Limb (tissue), 2 donors: Measurements from ENCODE around the gene RNPS1.

ENCODE experiments used
- DNase-seq, 2 donors: peaks; one replicate each; pipeline ENCODE4 v3.0.0-alpha.2; 2016; ENCODE audit errors: extremely low spot score in 2 of 2

RNPS1 gene

DNA sequence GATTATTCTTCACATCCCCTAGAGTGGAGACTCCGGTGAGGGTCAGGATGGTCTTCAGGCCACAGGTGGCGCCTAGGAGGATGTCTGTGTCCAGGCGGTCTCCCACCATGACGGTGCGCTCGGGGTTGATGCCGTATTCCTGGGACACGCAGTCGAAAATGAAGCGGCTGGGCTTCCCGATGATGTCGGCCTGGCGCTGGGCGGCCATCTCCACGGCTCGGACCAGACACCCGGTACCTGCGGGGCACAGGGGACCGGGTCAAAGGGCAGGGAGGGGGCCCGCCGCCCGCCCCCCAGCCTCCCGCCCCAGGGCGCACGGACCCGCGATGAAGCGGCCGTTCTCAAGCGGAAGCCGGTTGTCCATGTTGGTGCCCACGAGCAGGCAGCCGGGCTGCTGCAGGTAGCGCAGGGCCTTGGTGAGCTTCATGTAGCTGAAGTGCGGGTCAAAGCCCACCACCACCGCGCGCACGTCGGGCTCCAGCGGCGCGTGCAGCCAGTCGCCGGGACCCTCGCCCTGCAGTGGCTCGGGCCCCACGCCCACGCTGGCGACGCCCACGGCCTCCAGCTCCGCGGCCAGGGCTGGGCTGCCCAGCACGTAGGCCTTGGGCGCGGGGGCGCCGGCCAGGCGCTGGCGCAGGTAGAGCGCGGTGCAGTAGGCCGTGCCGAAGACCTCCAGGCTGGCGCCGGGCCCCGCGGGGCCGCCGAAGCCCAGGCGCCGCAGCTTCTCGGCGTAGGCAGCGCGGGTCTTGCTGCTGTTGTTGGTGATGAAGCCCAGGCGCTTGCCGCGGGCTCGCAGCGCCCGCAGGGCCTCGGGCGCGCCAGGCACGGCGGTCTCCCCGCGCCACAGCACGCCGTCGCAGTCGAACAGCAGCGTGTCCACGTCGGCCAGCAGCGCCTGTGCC is 53.9 kb downstream of the RNPS1 start:
- no peak for DNase-seq

DNA sequence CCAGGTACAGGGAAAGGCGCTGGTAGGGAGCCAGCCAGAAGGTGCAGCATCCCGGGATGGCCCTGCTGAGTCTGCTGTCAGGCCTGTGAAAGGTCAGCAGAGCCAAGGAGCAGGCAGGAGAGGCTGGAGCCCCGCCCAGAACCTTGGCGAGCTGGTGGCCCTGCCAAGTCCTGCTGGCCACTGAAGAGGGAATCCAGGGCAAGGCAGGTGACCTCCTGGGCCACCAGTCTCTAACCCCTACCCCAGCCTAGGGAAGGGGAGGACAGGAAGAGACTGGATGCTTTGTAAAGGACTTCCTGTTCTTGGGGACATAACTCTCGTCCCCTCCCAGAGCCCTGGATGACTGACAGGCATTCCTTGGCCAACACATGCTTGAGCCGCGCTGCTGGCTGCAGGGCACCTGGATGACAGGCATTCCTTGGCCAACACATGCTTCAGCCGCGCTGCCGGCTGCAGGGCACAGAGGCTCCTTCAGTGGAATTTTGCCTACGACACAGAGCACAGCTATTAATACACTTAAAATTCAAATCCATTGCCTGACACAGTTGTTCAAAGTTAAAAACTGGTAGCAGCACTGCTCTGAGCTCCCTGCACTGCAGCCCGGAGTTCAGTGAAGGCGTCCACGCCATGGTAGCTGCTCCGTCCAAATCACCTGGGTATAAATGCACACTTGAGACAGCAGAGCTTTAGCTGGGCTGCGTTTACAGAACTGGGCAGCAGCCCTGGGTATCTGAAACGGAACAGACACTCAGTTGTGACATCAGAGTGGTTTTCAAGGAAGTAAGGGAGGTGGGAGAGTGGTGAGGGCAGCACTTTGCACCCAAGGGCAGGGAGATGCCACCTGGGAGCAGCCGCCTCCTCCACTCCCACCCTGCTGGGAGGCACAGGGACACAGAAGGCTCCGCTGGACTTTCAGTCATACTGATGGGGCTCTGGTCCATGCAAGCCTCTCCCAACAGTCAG is 55.3 kb downstream of the RNPS1 start:
- no peak for DNase-seq

DNA sequence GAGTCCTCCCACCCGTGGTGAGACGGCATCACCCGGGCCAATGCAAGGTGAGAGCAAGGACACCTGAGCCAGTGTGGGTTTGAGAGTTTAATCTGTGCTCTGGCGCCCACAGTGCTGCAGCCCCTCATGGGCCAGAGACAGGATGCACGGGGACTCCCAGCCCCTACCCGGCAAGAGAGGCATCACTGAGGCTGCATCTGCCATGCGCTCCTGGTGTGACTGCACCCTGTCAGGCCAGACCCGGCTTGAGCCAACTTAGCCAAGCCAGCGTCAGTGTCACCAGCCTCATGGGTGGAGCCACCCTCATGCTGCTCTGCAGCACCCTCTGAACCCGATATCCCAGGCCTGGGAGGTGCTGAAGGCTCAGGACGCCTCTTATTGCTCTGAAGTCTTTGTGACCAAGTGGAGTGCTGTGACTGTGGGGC is 56.0 kb downstream of the RNPS1 start:
- DNase-seq: no peak

DNA sequence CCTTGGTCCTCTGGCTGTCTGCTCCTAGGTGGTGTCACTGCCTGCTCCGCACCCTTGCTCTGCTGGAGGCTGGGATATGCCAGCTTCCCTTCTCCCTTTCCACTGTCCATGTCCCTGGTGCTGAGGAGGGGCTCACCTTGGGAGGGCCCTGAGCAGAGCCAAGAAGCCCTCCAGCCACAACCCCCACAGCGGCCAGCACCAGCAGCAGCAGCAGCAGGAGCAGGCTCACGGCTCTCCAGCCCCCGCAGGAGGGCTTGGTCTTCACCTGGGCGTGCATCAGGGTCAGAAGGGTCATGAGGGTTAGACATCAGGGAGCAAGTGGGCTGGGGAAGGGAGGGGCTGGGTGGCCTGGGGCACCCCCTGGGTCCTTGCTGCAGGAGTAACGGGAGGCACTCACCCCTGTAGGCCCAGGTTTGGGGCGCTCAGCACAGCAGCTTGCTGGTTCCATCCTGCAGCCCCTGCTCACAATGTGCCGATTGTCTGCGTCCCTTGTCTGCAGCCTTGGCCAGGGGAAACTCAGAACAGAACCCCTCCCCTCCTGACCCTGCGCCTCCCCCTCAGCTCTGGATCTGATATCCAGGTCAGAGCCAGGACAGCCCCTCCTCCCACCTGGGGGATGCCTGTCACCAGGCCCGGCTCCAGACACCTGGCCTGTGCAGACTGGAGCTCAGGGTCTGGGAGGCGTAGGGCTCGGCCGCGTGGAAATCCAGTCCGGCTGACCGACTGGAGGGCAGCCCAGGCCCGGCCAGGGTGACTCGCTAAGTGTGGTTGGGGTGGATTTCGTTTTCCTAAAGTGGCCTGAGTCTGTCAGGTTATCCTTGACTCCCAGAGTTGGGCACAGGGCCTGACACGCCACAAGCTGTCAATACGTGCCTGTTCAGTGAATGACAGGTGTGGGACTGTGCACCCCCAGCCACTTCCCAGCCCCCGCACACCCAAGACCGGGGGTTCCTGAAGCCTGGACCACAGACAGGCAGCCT is 57.2 kb downstream of the RNPS1 start, which contains the start of gene BRICD5:
Gene BRICD5 (minus strand): TSS at position 478 of the 980 bp plus-strand sequence. CDS start 30 bp downstream, at position 448.
- DNase-seq: no peak

DNA sequence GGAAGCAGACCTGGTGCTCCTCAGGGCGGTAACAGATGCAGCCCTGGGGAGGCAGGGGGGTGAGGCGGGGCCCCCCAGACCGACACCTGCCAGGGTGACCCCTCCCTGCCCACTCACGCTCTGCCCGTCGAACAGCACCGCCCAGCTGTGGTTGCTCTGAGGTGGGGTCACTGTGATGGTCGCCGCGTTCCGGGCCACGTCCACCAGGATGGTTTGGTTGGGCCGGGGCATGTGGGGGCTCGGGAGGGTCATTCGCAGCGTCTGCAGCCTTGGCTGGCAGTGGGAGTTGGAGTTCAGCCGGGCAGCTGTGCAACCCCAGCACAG is 58.0 kb downstream of the RNPS1 start:
- no peak for DNase-seq

DNA sequence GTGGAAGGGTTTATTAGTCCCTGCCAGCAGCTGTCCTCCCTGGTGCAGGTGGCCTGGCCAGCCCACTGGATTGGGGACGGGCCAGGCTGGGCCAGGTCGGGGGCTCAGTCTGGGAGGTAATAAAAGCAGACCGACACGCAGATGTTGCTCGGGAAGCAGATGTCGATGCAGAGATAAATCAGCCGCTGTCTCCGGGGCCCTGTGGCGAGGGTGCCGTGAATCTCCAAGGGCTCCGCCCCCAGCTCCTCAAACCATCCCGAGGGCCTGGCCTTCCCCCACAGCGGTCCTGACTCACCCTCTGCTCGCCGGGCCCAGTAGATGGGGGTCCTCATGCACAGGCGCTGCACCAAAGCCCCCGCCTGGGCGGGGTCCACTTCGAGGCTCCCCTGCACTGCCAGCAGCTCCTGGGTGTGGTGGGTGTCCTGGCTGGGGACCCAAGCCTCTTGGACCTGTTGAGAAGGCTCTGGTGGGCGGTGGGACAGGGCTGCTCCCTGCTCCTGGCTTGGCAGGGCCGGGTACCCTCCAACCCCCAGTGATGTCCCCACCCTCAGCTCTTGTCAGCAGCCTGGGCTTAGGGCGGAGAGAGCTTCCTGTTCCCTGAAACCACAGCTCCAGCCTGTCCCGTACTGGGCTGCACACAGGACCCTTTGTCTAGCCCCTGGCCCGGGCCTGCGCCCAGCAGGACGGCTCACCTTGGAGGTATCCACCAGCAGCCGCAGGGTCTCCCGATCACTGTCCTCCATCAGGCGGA is 58.5 kb downstream of the RNPS1 start:
- no peak for DNase-seq

DNA sequence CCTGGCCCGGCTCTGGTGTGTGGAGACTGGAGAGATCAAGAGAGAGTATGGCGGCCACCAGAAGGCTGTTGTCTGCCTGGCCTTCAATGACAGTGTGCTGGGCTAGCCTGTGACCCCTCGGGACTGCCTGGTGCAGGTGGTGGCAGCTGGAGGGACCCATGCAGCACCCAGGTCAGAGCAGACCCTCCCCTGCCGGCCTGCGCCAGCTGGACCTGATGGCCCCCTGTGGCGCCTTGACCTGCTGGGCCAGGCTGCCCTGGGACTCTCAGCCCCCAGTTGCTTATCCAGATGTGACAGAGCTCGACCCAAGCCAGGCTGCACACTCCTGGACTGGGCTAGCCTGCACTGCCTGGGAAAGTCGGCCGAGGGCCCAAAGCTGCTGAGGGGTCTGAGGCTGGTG is 59.2 kb downstream of the RNPS1 start:
- no peak for DNase-seq

DNA sequence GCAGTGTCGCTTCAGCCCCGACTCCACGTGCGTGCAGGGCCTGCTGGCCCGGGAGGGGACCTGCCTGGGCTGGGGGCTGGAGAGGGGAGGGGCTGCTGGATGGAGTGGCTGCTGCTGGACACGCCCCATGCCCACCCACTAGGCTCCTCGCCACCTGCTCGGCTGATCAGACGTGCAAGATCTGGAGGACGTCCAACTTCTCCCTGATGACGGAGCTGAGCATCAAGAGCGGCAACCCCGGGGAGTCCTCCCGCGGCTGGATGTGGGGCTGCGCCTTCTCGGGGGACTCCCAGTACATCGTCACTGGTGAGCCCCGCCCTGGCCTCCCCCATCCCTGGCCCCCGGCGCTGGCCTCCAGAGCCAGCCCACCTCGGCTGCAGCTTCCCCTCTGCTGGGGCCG is 59.6 kb downstream of the RNPS1 start:
- no peak for DNase-seq

DNA sequence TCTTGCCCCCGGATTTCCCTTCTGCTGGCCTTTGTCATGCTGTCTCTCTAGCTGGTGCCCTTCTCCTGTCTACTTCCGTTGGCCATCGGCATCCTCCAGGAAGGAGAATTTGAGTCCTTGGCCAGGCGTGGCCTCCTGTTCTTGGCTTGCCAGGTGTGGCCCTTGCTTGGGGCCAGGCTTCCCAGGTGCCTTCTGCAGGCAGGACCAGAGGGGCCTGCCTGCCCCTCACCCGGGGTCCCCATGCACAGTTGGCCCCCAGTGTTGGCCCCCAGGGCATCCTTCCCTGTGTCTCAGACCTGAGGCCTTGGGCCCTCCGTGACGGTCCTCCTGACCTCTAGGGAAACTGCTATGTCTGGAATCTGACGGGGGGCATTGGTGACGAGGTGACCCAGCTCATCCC is 60.1 kb downstream of the RNPS1 start:
- no peak for DNase-seq

DNA sequence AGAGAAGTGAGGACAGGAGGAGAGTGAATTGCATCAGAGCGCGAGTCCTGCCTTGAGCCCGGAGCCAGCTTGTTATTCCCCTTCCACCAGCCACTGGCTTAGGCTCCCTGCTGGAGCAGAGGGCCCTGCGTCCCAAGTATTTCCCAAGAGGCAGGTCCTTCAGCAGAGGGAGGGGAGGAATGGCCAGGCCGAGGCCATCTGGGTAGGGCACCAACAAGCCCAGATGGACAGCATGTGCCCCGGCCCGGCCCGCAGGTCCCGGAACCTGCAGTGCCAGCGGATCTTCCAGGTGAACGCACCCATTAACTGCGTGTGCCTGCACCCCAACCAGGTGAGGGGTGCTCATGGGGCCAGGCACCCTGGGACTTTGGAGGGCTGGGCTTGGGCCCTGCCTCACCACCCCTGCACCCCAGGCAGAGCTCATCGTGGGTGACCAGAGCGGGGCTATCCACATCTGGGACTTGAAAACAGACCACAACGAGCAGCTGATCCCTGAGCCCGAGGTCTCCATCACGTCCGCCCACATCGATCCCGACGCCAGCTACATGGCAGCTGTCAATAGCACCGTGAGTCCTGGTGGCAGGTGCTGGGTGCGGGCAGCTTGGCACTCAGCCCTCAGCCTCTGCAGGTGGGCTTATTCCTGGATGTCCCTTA is 61.0 kb downstream of the RNPS1 start:
- DNase-seq: no peak

DNA sequence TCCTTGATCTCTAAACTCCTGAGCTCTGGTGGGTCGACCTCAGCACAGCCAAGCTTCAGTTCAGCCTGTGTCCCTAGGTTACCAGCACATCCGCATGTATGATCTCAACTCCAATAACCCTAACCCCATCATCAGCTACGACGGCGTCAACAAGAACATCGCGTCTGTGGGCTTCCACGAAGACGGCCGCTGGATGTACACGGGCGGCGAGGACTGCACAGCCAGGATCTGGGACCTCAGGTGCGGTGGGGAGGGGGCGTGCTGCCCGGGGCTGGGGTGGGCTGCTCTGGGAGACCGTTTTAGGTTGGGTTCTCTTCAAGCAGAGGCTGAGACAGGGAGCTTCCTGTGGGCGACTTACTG is 61.5 kb downstream of the RNPS1 start:
- no peak for DNase-seq

DNA sequence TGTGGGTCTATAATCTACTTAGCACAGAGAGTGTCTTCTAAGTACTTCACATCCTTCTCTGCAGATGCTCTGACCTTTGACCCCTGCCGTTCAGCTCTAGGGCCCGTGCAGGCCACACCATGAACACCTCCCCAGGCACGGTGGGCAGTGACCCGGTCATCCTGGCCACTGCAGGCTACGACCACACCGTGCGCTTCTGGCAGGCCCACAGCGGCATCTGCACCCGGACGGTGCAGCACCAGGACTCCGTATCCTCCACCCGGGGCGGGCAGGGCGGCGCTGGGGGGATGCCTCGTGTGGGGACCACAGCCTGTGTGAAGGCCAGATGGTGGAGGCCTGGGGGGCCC is 62.0 kb downstream of the RNPS1 start:
- DNase-seq: peak in 1 of 2 donors; percentile 59

DNA sequence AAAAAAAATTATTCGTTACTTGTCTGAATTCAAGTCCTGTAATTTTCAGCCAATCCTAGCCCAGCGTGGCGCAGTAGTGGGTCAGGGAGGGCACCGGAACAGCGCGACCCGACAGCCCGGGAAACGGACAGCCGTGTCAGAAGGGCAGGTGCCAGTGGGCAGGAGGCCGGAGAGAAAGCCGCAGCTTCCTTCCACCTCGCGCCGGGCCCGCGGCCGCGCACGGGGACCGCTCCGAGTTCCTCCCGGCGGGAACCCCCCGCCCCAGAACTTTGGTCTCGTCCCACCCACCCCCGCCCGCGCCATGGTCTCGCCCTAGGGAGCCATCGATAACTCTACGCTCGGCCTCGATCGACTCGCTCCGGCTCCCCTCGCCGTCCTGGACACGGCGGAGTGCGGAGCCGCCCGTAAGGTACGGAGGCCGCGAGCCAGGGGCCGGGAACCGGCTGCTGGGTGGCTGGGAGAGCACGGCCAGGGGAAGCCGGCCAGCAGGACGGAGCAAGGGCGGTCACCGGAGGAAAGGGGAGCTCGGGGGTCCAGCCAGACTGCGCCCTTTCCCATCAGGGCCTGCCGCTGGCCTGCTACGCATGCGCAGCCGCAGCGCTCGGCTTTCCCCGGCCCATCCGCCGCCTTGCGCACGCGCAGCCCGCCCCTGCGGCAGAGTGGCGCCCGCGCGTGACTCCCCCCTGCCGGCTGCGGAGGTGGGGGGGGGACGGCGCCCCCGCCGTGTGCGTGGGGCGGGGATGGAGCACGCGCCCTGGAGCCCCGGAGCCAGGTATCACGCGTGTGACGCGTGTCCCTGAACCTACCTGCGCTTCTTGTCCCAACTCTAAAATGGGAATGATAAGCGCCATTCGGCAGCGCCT is 62.6 kb downstream of the RNPS1 start, which contains the start of gene MLST8:
Gene MLST8 (plus strand): TSS at position 351 of the 863 bp plus-strand sequence. CDS start 632 bp downstream, outside the sequence.
- DNase-seq: peak; percentile 88 to 95

DNA sequence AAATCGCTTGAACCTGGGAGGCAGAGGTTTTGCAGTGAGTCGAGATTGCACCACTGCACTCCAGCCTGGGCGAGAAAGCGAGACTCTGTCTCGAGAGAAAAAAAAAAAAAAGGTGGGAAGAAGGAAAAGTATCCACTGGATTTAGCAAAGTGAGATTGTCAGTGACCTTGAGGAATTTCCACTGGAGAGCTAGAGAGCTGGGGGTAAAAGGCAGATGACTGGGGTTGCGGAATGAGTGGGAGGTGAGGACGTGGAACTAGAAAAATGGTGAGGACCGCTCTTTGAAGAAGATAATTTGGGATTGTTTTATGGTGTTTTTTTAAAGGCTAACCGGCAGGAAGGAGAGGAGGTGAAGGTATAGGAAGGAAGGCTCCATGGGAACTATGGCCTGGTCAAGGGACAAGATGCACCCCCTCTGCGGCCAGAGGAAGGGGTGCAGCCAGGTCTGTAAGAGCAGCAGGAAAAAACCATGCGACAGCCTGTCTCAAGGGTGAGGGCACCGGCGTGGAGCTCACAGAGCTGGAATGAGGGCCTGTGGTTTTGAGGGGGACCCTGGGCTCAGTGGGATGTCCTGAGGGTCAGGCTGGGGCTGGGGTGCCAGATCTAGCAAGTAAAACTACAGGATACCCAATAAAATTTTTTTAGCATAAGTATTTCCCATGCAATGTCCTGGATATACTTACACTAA is 63.4 kb downstream of the RNPS1 start:
- no peak for DNase-seq
